ENCODE data around the gene BMP2K. TPM values are rescaled to one million over a fixed set of nuclear protein-coding genes. Genes with fewer than 3 reads are reported as not detected.

Gene BMP2K
- total and polyA plus RNA-seq, 3 donors from 2014 or later, result 64.9 to 110 (median 102) TPM

DNA sequence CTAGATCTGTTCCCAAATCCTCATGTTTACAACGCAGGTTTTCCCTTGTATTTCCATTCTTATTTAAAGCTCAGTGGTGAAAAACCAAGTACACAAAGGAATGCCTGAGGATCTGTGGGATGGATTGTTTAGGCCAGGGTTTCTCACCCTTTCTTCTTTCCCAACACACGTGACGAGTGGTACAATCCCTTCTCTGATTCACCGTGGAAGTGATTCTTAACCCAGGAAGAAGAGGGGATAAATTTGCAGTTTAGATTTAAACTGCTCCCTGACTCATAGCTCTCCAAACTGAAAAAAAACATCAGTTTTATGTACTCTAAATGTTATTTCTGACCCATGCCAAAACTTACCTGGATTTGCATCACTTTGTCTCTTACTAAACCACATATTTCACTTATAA is 146.1 kb downstream of the BMP2K start:
- no peaks in the 10 kb centered on the region for H3K4me1 ChIP-seq
- no peak for TF ChIP-seq CTCF (IDR thresholded peaks at IDR 0.05)
- TF ChIP-seq POLR2A (IDR thresholded peaks at IDR 0.05), result no peak
- 91 to 92% methylated on average over 4 of the region's 4 CpGs for WGBS, 2 donors
- H3K9me3 ChIP-seq, result no peaks in the 10 kb centered on the region
- H3K4me3 ChIP-seq, result no peak overlapping the region
- H3K27ac ChIP-seq, result no peak overlapping the region
- no peak for DNase-seq
- no peaks in the 10 kb centered on the region for H3K36me3 ChIP-seq (ENCODE audit: low read depth, missing control alignments)
- intact Hi-C loops (cut with DNase I; ENCODE audit: low total_unique reads), result no loop called here
- no peaks in the 10 kb centered on the region for H3K27me3 ChIP-seq

DNA sequence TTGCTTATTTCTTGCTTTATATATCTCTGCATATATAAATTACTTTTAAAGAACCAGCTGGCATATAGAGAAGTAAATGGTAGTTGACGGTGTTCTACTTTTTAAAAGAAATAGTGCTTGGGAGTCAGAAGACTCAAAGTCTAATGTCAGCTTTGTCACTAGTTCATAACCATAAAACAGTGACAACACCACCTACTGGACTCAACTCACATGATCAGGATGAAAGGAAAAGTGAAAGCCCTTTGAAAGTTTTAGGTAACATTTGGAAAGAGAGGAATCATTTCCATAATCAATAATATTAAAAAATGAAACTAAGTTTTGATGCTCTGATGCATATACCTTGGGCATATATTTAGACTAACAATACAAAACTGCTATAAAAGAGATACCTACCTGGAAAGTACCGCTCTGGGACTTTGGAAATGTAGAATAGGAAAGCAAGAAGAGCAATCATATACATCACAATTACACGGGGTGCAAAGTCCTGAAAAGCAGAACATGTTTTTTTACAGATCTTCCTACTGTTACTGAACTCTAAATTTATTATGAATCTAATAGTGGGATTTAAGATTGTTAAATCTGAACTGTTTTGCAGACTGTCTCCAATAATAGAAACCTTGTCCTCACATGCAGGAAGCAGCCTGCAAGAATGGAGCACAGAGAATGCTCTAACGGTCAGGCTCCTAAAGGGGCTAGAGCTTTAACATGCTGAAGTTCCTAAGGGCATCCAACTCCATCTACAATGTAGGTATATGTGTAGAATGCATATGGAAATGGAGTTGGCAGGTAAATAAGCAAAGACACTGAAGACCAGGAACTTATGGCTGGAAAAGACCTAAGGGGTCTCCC is 147.5 kb downstream of the BMP2K start:
- H3K27me3 ChIP-seq, result no peaks in the 10 kb centered on the region
- 78 to 79% methylated on average over 4 of the region's 4 CpGs for WGBS, 2 donors
- H3K4me3 ChIP-seq, result no peak overlapping the region
- no peaks in the 10 kb centered on the region for H3K9me3 ChIP-seq
- H3K36me3 ChIP-seq (ENCODE audit: low read depth, missing control alignments), result no peaks in the 10 kb centered on the region
- no peaks in the 10 kb centered on the region for H3K4me1 ChIP-seq
- H3K27ac ChIP-seq, result no peak overlapping the region
- intact Hi-C loops (cut with DNase I; ENCODE audit: low total_unique reads), result no loop called here
- TF ChIP-seq POLR2A (IDR thresholded peaks at IDR 0.05) (no peak), CTCF (IDR thresholded peaks at IDR 0.05) (peak in 1 of 3 experiments; percentile 6)
- DNase-seq, result no peak

DNA sequence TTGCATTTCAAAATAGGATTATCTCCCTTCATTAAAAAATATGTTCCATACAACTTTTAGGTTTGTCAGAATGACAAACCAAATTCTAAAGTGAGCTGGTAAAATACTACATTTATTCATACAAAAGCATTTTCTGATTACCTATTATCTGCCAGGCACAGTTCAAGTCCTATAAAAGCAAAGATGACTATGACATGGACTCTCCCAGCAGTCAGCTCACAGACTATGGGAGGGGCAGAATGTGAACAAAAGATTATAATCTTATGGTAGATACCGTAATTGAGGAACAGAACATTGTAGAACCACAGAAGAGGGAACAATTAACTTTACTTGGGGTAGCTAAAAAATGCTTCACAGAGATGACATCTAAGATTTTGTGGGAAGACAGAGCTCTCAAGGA is 150.7 kb downstream of the BMP2K start:
- intact Hi-C loops (cut with DNase I; ENCODE audit: low total_unique reads), result no loop called here
- 87 to 100% methylated on average over 1 of the region's 1 CpG for WGBS, 2 donors
- no peaks in the 10 kb centered on the region for H3K36me3 ChIP-seq (ENCODE audit: low read depth, missing control alignments)

DNA sequence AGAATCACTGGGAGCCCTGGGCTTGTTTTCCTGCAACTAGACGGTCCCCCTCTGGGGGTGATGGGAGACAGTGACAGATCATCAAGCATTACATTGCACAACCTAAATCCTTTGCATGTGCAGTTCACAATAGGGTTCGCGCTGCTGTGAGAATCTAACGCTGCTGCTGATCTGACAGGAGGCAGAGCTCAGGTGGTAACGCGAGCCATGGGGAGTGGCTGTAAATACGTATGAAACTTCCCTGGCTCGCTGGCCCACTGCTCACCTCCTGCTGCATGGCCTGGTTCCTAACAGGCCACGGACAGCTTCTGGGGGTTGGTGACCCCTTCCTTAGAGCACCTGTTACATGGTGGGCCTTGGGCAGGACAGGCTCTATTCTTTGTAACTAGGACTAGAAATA is 152.7 kb downstream of the BMP2K start:
- no peak for DNase-seq
- H3K27ac ChIP-seq, result no peak overlapping the region
- intact Hi-C loops (cut with DNase I; ENCODE audit: low total_unique reads), result no loop called here
- 95 to 96% methylated on average over 9 of the region's 9 CpGs for WGBS, 2 donors
- H3K9me3 ChIP-seq, result no peaks in the 10 kb centered on the region
- no peaks in the 10 kb centered on the region for H3K27me3 ChIP-seq
- TF ChIP-seq POLR2A (IDR thresholded peaks at IDR 0.05), result no peak
- no peak for TF ChIP-seq CTCF (IDR thresholded peaks at IDR 0.05)
- no peaks in the 10 kb centered on the region for H3K4me1 ChIP-seq
- no peak overlapping the region for H3K4me3 ChIP-seq
- no peaks in the 10 kb centered on the region for H3K36me3 ChIP-seq (ENCODE audit: low read depth, missing control alignments)

More for the DNA sequence above, 150.7 kb downstream of the BMP2K start:
- no peak overlapping the region for H3K27ac ChIP-seq
- no peak for DNase-seq
- no peaks in the 10 kb centered on the region for H3K9me3 ChIP-seq
- H3K27me3 ChIP-seq, result no peaks in the 10 kb centered on the region
- TF ChIP-seq CTCF (IDR thresholded peaks at IDR 0.05) (no peak), POLR2A (IDR thresholded peaks at IDR 0.05) (no peak)
- H3K4me3 ChIP-seq, result no peak overlapping the region
- H3K4me1 ChIP-seq, result no peaks in the 10 kb centered on the region

All from testis (tissue), 3 donors.